ENCODE measurements around the gene PRR9. TPM values are rescaled to one million over a fixed set of nuclear protein-coding genes. Genes with fewer than 3 reads are reported as not detected.
"Not testable (repeated sequence)": the region's sequence is repeated elsewhere in the genome, so short reads cannot be mapped to it uniquely, and the experiment has no call there.

Gene PRR9
- total and polyA plus RNA-seq, 2 of the 8 experiments (the other 6 are each of a cell fraction or from before 2014, with no cell fraction given), result not detected

- H3K18ac ChIP-seq (ENCODE audit: extremely low read depth, low read length); H2BK5ac ChIP-seq (ENCODE audit: low read depth, low read length); H4K20me1 ChIP-seq (replicated peaks in 1 of 2; ENCODE audit: control insufficient read depth in 1 of 2, insufficient read depth in 2 of 2, low read length in 2 of 2); H3K56ac ChIP-seq (replicated peaks; ENCODE audit: insufficient read length, low read depth, low read length); H3K79me2 ChIP-seq (ENCODE audit: control insufficient read depth in 1 of 2, insufficient read depth in 2 of 2, low read length in 2 of 2); H3K4ac ChIP-seq (replicated peaks; ENCODE audit: insufficient read length, low read depth, low read length); H3K4me1 ChIP-seq (replicated peaks in 1 of 4; ENCODE audit: control insufficient read depth in 3 of 4, insufficient read depth in 4 of 4, low read length in 3 of 4); H3K79me1 ChIP-seq (ENCODE audit: low read depth, low read length); H2AFZ ChIP-seq (ENCODE audit: low read length); H2BK20ac ChIP-seq (ENCODE audit: low read length); H2BK15ac ChIP-seq (ENCODE audit: low read length); H3K14ac ChIP-seq (ENCODE audit: insufficient read length); POLR2A ChIA-PET (ENCODE audit: partially characterized antibody); H4K8ac ChIP-seq (ENCODE audit: extremely low read depth, insufficient read depth, low read length); H3K23me2 ChIP-seq (ENCODE audit: low read depth, low read length); H4K91ac ChIP-seq (replicated peaks; ENCODE audit: insufficient read length, low read length); H3K9ac ChIP-seq (replicated peaks in 1 of 4; ENCODE audit: extremely low read depth in 1 of 4, low read depth in 3 of 4, low read length in 3 of 4); H2BK120ac ChIP-seq (replicated peaks; ENCODE audit: low read depth, low read length); H3K23ac ChIP-seq (ENCODE audit: insufficient read length); H3K4me2 ChIP-seq (ENCODE audit: insufficient read depth in 1 of 2, low read depth in 2 of 2, low read length in 2 of 2); H2AK5ac ChIP-seq (ENCODE audit: low read depth, low read length); H3K4me3 ChIP-seq (ENCODE audit: extremely low read depth in 1 of 4, insufficient read depth in 2 of 4, low read depth in 3 of 4, low read length in 4 of 4); H3K9me3 ChIP-seq (ENCODE audit: insufficient read depth in 2 of 2, low read depth in 1 of 2, low read length in 1 of 2); H3K27ac ChIP-seq (ENCODE audit: low read depth, low read length); H4K5ac ChIP-seq (ENCODE audit: insufficient read length, low read depth, low read length); H3K36me3 ChIP-seq (ENCODE audit: control insufficient read depth in 2 of 4, insufficient read depth in 4 of 4, low read length in 3 of 4); H3K27me3 ChIP-seq (replicated peaks in 1 of 4; ENCODE audit: control insufficient read depth in 3 of 4, extremely low read depth in 1 of 4, insufficient read depth in 3 of 4, low read length in 3 of 4); H2BK12ac ChIP-seq (ENCODE audit: low read depth, low read length): not testable (repeated sequence)
- CTCF ChIA-PET (ENCODE audit: partially characterized antibody), result interaction anchor here (0.6 to 4.5 kb wide), 19 partner anchors 8 to 771 kb away, joined by 3 to 34 read pairs (median 5); partner anchors contain the start of gene PRR9
- DNase-seq (ENCODE audit: low read depth in 1 of 2, low spot score in 2 of 2) (peak in 1 of 2 experiments; percentile 85), FAIRE-seq (peak; percentile 97)
- TF ChIP-seq CTCF (IDR thresholded peaks at IDR 0.05; ENCODE audit: control extremely low read depth in 1 of 3, insufficient read depth in 1 of 3, low read depth in 1 of 3, low read length in 3 of 3), result peak; percentile 49 to 55 (median 55); a peak in 3 of 4 replicates
- TF ChIP-seq RAD21 (IDR thresholded peaks at IDR 0.05 in 1 of 2, conservative IDR thresholded peaks at IDR 0.05 in 1 of 2; ENCODE audit: low read depth in 2 of 2, low read length in 2 of 2), result peak; percentile 60 to 62
- 64% methylated on average over 12 of the region's 12 CpGs; no CpG with 5 or more reads in 1 of the 2 experiments for WGBS, 2 experiments (ENCODE audit: extremely low coverage in 1 of 2, insufficient coverage in 1 of 2, insufficient read length in 1 of 2, insufficient replicate concordance in 2 of 2, low coverage in 1 of 2, low lambda C conversion rate in 2 of 2, missing lambda C conversion rate in 1 of 2)
Measured at GRCh38 chr1:153229076-153229829, 11.9 kb downstream of the PRR9 start.

Measured in H1 (cell line).